HG03571 (cell line): ENCODE results near the gene KRI1.
"Not testable (repeated sequence)": the region's sequence is repeated elsewhere in the genome, so short reads cannot be mapped to it uniquely, and the experiment has no call there.

Experiments
- ATAC-seq: cut with Tn5 transposase; IDR thresholded peaks from one replicate; pipeline ENCODE4 v1.9.1; 2021; ENCODE audit not compliant: unreplicated experiment

Gene KRI1

DNA sequence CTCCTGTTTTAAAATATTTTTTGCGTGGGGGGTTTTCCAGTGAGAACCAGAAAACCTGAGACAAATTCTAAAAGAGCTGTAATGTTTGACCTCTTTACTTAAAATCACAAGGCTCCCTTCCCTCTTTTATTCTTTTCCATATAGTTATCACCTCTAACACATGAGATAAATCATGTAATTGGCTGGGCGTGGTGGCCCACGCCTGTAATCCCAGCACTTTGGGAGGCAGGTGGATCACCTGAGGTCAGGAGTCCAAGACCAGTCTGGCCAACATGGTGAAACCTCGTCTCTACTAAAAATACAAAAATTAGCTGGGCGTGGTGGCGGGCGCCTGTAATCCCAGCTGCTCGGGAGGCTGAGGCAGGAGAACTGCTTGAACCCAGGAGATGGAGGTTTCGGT, 14.8 kb downstream of the KRI1 start:
- not testable (repeated sequence) for ATAC-seq

DNA sequence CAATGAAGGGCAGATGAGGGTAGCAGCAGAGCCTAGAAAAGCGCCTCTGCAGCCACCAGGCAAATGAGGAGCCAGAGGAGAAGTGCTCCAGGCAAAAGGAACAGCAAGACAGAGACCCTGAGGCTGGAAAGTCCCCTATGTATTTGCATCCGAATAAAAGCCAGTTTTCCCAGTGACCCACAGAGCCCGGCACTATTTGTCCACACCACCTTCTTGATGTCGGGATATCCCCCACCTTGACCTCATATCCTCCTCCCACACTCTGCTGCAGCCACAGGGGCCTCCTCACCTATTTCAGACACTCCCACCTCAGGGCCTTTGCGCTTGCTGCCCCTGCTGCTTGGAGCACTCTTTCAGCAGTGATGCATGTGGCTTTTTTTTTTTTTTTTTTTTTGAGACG, 15.5 kb downstream of the KRI1 start:
- no peak for ATAC-seq

DNA sequence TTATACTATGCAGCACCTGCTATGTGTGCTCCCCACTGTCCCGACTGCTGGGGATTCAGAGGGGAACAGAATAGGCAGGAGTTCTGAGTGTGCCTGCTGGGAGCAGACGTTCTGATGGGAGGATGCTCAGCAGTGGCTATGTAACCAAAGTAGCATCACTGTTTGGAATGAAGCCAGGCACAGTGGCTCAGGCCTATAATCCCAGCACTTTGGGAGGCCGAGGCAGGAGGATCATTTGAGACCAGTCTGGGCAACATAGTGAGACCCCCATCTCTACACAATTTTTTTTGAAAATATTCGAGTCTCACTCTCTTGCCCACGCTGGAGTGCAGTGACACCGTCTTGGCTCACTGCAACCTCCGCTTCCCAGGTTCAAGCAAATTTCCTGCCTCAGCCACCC, 16.1 kb downstream of the KRI1 start:
- ATAC-seq: no peak

DNA sequence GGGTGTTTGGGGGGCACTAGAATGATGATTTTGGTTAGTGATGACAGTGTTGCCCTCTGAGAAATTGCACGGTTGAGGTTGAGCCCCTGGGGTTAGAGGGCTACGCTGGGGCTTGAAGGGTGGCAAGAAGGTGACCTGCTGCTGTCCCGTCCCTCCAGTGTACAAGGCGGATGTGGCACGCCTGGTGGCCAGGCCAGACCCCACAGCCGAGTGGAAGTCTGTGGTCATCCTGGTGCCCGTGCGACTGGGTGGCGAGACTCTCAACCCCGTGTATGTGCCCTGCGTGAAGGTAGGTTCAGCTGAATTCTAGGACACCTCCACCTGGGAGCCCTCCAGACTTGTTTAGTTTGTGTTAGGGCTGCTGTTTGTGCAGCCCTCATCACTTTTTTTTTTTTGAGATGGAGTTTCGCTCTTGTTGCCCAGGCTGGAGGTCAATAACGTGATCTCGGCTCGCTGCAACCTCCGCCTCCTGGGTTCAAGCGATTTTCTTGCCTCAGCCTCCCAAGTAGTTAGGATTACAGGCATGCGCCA, 17.0 kb downstream of the KRI1 start:
- ATAC-seq: no peak

DNA sequence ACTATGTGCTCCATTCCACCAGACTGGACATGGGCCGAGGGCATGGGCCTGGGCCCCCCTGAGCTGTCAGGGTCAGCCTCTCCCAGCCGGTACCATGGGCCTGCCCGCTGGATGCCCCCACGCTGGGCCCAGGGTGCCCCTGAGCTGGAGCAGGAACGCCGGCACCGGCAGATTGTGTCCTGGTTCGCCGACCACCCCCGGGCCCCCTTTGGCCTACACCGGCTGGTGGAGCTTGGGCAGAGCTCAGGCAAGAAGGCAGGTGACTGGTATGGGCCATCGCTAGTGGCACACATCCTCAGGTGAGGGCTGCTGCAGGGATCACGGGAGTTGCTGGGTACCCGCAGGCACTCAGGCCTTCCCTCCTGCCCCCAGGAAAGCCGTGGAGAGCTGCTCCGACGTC, 19.0 kb downstream of the KRI1 start:
- ATAC-seq: no peak

DNA sequence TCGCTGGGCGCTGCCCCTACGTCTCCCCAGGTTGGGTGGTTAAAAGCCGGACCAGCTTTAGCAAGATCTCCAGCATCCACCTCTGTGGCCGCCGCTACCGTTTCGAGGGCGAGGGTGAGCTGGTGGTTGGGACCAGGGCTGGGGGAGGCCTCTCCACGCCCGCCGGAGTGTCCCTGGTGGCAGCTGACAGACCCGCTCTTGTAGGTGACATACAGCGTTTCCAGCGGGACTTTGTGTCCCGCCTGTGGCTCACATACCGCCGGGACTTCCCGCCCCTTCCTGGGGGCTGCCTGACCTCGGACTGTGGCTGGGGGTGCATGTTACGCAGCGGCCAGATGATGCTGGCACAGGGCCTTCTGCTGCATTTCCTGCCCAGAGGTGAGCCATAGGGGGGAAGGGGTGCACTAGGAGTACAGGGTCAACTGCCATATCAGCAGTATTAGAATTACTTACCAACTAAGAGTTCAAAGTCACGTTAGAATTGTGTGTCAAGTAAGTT, 21.0 kb downstream of the KRI1 start:
- ATAC-seq: no peak

DNA sequence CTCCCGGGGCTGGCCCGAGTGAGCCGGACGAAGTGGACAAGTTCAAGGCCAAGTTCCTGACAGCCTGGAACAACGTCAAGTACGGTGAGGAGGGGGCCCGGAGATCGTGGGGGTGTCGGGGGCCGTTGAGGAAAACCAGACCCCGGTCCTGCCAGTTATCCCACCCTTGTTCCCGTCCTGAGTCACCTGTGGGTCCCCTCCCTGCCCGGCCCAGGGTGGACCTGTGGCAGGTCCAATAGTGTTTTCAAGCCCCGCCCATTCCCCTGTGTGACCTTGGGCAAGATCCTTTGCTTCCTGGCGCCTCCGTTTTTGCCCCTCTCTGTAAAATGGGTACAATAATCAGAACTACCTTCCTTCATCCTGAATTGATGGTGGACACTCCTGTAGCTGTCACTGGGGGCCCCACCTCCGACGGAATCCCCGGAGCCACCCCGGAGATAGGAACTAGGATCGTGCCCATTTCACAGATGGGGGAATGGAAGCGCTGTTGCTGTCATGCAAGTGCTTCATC, 21.5 kb downstream of the KRI1 start:
- ATAC-seq: peak; percentile 19

DNA sequence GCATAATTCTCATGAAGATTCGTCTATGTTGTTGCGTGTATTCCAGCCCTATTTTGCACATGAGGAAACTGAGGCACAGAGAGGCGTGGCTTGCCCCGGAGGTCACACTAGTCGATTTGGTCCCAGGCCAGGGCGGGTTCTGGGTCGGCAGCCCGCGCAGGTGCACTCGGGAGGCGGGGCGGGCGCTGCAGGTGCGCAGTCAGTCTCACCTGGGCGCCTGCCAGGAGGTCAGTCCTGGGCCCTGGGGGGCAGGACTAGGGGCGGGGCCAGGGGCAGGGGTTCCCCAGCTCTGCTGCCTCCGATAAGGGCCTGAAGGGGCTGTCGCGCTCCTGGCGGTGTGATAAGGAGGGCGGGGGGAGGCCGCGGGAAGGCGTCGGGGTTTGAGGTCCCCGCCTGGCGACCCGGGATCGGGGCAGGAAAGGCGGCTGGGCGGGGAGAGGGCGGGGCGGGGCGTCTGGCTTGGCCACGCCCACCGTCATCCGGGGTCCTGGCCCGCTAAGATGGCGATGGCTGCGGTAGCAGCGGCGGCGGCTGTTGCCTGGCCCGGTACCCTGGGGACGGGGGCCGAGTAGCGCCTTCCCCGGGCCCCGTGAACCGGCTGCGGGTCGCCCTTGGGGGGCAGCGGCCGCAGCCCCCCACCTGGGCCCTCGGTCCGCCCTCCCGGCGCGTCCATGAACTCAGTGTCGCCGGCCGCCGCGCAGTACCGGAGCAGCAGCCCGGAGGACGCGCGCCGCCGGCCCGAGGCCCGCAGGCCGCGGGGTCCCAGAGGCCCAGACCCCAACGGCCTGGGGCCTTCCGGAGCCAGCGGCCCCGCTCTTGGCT, 22.2 kb downstream of the KRI1 start, which contains the start of gene ATG4D:
Gene ATG4D (plus strand): TSS at position 485 of the 822 bp plus-strand sequence. CDS start 187 bp downstream, at position 672.
- peak; percentile 48 for ATAC-seq

DNA sequence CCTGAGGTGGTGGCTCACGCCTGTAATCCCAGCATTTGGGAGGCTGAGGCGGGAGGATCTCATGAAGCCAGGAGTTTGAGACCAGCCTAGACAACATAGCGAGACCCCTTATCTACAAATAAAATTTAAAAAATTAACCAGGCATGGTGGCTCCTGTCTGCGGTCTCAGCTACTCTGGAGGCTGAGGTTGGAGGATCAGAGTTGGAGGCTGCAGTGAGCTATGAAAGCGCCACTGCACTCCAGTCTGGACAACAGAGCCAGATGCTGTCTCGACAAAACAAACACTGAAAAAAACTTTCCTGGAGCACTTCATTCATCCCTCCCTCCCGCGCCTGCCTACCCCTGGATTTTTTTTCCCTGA, 22.8 kb downstream of the KRI1 start:
- no peak for ATAC-seq

DNA sequence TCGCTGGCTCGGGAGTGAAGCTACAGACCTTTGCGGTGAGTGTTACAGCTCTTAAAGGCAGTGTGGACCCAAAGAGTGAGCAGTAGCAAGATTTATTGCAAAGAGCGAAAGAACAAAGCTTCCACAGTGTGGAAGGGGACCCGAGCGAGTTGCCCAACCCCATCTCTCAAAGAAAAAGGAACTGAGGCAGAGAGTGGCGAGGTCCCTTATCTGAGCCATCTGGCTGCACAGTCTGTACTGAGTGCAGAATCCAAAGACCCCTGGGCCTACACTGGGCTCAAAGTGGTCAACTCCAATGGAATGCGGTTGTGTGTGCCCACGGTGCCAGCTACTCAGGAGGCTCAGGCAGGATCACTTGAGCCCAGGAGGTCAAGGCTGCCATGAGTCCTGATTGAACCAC, 26.8 kb downstream of the KRI1 start:
- not testable (repeated sequence) for ATAC-seq

DNA sequence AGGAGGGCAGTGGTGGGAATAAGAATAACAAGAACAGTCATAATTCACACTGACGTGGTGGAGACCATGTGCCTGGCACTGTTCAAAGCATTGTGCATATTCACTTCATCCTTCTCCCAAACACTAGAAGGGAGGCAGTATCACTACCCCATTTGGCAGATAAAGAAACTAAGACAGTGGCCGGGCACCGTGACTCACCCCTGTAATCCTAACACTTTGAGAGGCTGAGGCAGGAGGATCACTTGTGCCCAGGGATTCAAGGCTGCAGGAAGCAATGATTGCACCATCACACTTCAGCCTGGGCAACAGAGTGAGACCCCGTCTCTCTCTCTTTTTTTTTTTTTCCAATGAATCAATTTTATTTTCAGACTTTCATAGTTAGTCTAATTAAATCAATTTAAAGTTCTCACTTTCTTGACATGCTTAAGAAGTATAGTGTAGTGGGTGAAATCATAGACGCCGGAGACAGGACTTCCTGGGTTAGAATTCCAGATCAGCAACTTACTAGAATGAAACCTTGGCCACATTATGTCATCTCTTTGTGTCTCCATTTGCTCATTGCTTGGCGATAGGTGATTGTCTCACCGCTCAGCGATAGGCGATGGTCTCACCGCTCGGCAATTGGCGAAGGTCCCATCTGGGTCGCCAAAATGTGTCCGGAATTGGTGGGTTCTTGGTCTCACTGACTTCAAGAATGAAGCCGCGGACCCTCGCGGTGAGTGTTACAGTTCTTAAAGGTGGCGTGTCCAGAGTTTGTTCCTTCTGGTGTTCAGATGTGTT, 27.4 kb downstream of the KRI1 start:
- no peak for ATAC-seq

DNA sequence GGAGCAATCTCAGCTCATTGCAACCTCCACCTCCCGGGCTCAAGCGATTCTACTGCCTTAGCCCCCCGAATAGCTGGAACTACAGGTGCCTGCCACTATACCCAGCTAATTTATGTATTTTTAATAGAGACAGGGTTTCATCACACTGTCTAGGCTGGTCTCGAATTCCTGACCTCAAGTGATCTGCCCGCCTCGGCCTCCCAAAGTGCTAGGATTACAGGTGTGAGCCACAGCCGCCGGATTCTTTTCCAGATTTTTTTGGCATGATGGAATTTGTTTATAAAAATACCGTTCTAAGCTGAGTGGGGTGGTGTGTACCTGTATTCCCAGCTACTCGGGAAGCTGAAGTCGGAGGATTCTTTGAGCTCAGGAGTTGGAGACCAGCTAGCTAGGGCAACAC, 28.1 kb downstream of the KRI1 start:
- ATAC-seq: no peak

DNA sequence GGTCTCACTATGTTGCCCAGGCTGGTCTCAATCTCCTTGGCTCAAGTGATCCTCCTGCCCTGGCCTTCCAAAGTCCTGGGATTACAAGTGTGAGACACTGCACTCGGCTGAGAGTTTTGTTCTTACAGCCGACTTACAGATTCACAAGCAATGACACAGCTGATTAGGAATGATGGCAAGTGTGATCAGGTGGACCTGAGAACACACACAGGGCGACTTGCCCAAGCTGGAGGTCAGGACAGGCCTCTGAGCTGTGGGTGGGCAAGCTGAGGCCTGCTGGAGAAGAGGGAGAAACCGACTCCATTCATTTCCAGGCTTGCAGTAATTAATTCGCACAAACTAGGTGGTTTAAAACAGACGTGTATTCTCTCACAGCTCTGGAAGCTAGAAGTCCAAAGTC, 30.2 kb downstream of the KRI1 start:
- no peak for ATAC-seq

DNA sequence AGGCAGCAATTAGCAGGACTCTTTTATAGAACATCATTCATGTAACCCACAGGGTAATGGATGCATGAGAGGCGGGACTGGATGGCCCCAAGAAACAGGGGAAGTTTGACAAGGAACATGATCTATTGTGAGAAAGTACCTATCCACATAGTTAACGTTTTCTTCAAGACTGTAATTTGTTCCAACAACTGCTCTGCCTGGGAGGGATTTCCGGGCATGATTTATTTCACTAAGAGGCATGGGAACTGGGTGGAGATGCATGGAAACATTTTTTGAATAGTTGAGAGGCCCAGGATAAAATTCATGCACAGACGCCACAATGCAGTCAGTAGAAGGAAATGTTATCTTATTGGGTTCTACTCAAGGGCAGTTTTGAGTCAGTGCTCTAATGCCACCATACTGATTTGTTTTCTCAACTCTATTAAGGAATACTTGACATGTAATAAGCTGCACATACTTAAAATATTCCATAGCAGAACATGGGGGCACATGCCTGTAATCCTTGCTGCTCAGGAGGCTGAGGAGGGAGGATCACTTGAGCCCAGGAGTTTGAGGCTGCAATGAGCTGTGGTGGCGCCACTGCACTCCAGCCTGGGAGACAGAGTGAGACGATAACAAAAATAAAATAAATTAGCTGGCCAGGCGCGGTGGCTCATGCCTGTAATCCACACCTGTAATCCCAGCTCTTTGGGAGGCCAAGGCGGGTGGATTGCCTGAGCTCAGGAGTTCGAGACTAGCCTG, 32.0 kb downstream of the KRI1 start:
- no peak for ATAC-seq

DNA sequence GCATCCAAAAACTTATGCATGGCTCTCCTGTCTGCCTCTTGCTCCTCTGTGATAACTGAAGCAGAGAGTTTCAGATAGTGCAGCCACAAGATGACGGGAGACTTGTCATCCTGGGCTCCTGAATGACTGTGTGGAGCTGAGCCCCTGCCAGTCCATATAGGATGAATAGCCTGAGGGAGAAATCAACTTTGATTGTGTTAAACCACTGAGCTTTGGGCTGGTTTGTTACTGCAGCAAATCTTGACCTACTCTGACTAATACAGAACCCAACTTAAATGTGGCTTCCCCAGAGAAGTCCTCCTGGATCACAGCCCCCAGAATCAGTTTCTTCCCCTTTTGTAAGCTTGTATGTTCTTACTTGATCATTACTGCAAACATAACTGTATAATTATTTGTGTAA, 33.4 kb downstream of the KRI1 start:
- no peak for ATAC-seq

DNA sequence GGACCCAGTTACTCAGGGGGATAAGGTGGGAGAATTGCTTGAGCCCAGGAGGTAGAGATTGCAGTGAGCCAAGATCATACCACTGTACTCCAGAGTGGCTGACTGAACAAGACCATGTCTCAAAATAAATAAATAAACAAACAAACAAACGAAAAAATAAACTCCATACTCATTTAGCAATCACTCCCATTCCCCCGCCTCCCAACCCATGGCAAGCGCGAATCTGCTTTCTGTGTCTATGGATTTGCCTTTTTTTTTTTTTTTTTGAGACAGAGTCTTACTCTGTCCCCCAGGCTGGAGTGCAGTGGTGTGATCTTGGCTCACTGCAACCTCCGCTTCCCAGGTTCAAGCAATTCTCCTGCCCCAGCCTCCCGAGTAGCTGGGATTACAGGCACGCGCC, 38.9 kb downstream of the KRI1 start:
- ATAC-seq: not testable (repeated sequence)

DNA sequence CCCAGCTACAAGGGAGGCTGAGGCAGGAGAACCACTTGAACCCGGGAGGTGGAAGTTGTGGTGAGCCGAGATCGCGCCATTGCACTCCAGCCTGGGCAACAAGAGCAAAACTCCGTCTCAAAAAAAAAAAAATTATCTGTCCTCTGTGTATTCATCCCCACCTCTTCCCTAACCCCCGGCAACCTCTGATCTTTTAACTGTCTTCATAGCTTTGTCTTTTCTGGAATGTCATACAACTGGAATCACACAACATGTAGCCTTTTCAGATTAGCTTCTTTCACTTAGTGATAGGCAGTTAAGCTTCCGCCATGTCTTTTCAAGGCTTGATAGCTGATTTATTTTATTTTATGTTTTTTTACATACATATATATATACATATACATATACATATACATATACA, 40.2 kb downstream of the KRI1 start:
- no peak for ATAC-seq

DNA sequence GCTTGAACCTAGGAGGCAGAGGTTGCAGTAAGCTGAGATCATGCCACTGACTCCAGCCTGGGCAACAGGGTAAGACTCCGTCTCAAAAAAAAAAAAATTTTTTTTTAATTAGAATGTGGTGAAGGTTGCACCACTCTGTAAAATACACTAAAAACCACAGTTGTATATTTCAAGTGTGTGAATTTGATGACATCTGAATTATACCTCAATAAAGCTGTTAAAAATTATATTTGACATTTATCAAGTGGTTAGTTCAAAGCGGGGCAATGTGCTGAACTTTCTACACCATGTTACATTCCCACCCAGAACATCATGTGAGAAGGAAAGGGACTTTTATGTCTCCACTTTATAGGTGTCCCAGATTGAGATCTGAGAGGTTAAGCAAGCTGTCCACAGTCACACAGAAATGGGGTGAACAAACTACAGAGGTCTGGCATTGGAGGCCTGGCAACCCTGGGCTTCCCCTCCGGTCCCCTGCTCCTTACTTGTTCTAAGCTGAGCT, 42.6 kb downstream of the KRI1 start:
- no peak for ATAC-seq

DNA sequence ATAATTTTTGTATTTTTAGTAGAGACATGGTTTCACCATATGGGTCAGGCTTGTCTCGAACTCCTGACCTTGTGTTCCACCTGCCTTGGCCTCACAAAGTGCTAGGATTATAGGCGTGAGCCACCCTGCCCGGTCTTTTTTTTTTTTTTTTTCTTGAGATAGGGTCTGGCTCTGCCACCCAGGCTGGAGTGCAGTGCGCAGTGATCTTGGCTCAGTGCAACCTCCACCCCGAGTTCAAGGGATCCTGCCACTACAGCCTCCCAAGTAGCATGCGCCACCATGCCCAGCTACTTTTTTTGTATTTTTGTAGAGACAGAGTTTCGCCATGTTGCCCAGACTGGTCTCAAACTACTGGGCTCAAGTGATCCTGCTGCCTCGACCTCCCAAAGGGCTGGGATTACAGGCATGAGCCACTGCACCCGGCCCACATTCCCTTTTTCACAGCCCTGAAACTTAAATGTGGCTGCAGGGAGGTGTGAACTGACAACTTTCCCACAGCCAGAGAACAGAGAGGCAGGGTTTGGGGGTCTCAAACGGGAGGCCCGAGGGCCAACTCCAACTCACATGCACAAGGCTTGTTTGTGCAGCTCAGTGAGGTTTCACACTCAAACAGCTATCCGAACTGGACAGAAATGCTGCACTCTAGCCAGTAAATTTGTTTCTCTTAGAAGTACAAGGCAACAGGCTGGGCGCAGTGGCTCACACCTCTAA, 44.2 kb downstream of the KRI1 start:
- no peak for ATAC-seq

DNA sequence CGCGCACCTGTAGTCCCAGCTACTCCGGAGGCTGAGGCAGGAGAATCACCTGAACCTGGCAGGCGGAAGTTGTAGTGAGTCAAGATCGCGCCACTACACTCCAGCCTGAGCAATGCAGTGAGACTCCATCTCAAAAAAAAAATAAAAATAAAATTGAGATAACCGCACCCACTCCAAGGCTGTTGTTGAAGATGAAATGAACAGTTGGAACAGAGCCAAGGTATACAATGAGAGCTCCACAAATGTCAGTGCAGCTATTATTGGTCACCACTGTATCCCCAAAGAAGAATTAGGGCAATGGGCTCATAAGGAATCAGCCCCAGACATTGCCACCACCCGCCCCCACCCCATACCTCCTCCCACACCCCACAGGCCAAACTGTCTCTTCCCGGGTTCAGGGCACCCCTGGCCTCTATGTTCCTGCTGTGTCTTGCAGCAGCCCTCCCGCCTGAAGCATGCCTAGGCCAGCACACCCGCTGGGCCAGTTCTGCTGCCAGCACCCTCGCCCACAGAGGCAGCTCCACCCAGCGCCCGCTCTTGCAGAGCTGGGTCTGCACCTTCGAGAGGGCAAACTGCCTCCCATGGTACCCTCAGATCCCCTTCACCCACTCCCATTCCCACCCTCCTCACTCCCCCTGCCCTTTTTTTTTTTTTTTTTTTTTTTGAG, 45.0 kb downstream of the KRI1 start:
- ATAC-seq: no peak
